Epithelial cell of esophagus (primary cell): Measurements from ENCODE around the gene TMEM247.

Experiments used
- DNase-seq: peaks from one replicate; pipeline ENCODE4 v3.0.0; 2010; ENCODE audit warnings: low read depth
- H3K4me3 ChIP-seq: 2 replicates; pipeline ENCODE4 v1.5.1; 2011; ENCODE audit warnings: mild to moderate bottlenecking, low read length, control low read depth
- CTCF ChIP-seq: IDR thresholded peaks from 2 replicates; pipeline ENCODE4 v1.5.1; 2011; ENCODE audit warnings: low read depth, mild to moderate bottlenecking, low read length, control low read depth, inconsistent platforms; ENCODE audit not compliant: insufficient read depth; ENCODE audit errors: missing control alignments

The TMEM247 gene

GRCh38 chr2:46480562-46480961 lies 1.2 kb downstream of the TMEM247 start:
- TF ChIP-seq CTCF, result no peak
- no peak overlapping the region for H3K4me3 ChIP-seq
- DNase-seq, result no peak

- no peak overlapping the region for H3K4me3 ChIP-seq
- DNase-seq, result peak; percentile 79
- no peak for TF ChIP-seq CTCF
Measured at GRCh38 chr2:46481198-46482193, 2.1 kb downstream of the TMEM247 start.

GRCh38 chr2:46482490-46482889 lies 3.1 kb downstream of the TMEM247 start:
- no peak for TF ChIP-seq CTCF
- H3K4me3 ChIP-seq, result no peak overlapping the region
- no peak for DNase-seq

GRCh38 chr2:46485002-46485401 lies 5.6 kb downstream of the TMEM247 start:
- no peak for TF ChIP-seq CTCF
- H3K4me3 ChIP-seq, result no peak overlapping the region

GRCh38 chr2:46486436-46486835 lies 7.1 kb downstream of the TMEM247 start:
- DNase-seq, result no peak

More at GRCh38 chr2:46485002-46485401, 5.6 kb downstream of the TMEM247 start:
- DNase-seq, result no peak

GRCh38 chr2:46487667-46488335 lies 8.4 kb downstream of the TMEM247 start:
- DNase-seq, result no peak
- H3K4me3 ChIP-seq, result no peak overlapping the region
- no peak for TF ChIP-seq CTCF

More at GRCh38 chr2:46486436-46486835, 7.1 kb downstream of the TMEM247 start:
- no peak for TF ChIP-seq CTCF
- no peak overlapping the region for H3K4me3 ChIP-seq
